ENCODE data around the gene DDIT3. TPM values are rescaled to one million over a fixed set of nuclear protein-coding genes. Genes with fewer than 3 reads are reported as not detected.

The DDIT3 gene
- total and polyA plus RNA-seq, 2 of the 8 experiments (the other 6 are each of a cell fraction or from before 2014, with no cell fraction given): 4.9 to 5.7 TPM

DNA sequence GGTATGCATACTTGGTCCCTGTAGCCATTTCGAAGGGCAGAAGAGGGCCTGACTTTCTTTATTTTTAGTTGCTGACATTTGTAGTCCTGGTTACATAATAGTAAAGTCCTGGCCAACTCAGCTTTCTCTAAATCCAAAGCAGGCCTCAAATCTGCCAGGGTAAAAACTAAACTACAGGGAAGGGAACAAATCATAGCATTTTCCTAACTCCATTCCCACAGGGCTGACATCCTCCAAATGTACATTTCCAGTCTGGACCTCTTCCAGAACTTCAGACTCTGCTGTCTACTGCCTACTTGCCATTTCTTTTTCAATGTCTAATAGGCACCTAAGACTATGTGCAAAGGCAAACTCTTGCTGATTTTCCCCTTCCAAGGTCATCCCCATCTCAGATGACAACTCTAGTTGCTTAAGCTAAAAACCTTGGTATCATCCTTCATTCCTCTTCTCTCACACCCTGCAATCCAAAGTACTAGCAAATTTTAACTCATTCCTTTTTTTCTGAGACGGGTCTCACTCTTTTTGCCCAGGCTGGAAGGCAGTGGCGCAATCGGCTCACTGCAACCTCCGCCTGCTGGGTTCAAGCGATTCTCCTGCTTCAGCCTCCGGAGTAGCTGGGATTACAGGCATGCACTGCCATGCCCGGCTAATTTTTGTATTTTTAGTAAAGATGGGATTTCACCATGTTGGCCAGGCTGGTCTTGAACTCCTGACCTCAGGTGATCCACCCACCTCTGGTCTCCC lies 2.0 kb downstream of the DDIT3 start (continued):
- TF ChIP-seq, protein P1, sequence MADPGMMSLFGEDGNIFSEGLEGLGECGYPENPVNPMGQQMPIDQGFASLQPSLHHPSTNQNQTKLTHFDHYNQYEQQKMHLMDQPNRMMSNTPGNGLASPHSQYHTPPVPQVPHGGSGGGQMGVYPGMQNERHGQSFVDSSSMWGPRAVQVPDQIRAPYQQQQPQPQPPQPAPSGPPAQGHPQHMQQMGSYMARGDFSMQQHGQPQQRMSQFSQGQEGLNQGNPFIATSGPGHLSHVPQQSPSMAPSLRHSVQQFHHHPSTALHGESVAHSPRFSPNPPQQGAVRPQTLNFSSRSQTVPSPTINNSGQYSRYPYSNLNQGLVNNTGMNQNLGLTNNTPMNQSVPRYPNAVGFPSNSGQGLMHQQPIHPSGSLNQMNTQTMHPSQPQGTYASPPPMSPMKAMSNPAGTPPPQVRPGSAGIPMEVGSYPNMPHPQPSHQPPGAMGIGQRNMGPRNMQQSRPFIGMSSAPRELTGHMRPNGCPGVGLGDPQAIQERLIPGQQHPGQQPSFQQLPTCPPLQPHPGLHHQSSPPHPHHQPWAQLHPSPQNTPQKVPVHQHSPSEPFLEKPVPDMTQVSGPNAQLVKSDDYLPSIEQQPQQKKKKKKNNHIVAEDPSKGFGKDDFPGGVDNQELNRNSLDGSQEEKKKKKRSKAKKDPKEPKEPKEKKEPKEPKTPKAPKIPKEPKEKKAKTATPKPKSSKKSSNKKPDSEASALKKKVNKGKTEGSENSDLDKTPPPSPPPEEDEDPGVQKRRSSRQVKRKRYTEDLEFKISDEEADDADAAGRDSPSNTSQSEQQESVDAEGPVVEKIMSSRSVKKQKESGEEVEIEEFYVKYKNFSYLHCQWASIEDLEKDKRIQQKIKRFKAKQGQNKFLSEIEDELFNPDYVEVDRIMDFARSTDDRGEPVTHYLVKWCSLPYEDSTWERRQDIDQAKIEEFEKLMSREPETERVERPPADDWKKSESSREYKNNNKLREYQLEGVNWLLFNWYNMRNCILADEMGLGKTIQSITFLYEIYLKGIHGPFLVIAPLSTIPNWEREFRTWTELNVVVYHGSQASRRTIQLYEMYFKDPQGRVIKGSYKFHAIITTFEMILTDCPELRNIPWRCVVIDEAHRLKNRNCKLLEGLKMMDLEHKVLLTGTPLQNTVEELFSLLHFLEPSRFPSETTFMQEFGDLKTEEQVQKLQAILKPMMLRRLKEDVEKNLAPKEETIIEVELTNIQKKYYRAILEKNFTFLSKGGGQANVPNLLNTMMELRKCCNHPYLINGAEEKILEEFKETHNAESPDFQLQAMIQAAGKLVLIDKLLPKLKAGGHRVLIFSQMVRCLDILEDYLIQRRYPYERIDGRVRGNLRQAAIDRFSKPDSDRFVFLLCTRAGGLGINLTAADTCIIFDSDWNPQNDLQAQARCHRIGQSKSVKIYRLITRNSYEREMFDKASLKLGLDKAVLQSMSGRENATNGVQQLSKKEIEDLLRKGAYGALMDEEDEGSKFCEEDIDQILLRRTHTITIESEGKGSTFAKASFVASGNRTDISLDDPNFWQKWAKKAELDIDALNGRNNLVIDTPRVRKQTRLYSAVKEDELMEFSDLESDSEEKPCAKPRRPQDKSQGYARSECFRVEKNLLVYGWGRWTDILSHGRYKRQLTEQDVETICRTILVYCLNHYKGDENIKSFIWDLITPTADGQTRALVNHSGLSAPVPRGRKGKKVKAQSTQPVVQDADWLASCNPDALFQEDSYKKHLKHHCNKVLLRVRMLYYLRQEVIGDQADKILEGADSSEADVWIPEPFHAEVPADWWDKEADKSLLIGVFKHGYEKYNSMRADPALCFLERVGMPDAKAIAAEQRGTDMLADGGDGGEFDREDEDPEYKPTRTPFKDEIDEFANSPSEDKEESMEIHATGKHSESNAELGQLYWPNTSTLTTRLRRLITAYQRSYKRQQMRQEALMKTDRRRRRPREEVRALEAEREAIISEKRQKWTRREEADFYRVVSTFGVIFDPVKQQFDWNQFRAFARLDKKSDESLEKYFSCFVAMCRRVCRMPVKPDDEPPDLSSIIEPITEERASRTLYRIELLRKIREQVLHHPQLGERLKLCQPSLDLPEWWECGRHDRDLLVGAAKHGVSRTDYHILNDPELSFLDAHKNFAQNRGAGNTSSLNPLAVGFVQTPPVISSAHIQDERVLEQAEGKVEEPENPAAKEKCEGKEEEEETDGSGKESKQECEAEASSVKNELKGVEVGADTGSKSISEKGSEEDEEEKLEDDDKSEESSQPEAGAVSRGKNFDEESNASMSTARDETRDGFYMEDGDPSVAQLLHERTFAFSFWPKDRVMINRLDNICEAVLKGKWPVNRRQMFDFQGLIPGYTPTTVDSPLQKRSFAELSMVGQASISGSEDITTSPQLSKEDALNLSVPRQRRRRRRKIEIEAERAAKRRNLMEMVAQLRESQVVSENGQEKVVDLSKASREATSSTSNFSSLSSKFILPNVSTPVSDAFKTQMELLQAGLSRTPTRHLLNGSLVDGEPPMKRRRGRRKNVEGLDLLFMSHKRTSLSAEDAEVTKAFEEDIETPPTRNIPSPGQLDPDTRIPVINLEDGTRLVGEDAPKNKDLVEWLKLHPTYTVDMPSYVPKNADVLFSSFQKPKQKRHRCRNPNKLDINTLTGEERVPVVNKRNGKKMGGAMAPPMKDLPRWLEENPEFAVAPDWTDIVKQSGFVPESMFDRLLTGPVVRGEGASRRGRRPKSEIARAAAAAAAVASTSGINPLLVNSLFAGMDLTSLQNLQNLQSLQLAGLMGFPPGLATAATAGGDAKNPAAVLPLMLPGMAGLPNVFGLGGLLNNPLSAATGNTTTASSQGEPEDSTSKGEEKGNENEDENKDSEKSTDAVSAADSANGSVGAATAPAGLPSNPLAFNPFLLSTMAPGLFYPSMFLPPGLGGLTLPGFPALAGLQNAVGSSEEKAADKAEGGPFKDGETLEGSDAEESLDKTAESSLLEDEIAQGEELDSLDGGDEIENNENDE (IDR thresholded peaks at IDR 0.05; ENCODE audit: insufficient replicate concordance, low read length): no peak
- no peak for TF ChIP-seq ASH2L (IDR thresholded peaks at IDR 0.05; ENCODE audit: low read length)
- TF ChIP-seq NANOG (IDR thresholded peaks at IDR 0.05; ENCODE audit: insufficient read depth, low read depth, low read length, poor library complexity, severe bottlenecking): no peak
- TF ChIP-seq, protein P2, sequence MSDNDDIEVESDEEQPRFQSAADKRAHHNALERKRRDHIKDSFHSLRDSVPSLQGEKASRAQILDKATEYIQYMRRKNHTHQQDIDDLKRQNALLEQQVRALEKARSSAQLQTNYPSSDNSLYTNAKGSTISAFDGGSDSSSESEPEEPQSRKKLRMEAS (IDR thresholded peaks at IDR 0.05): no peak
- no peak for TF ChIP-seq RNF2 (IDR thresholded peaks at IDR 0.05; ENCODE audit: borderline replicate concordance, low read depth, low read length, missing control alignments, poor library complexity, severe bottlenecking)
- no peak for TF ChIP-seq SP1 (IDR thresholded peaks at IDR 0.05; ENCODE audit: low read depth, low read length)

Measured in H1 (cell line).